Heart left ventricle (tissue), 16 donors: ENCODE data around the gene MAP1A. TPM values are rescaled to one million over a fixed set of nuclear protein-coding genes. Genes with fewer than 3 reads are reported as not detected.

Source experiments
- ATAC-seq, 4 donors: fragments of 200-7000 bp; cut with Tn5 transposase; one replicate each; pipeline ENCODE4 v1.9.1; 2020 to 2022; ENCODE audit warnings: moderate library complexity in 4 of 4, mild to moderate bottlenecking in 3 of 4, moderate number of reproducible peaks in 1 of 4
- DNase-seq, 5 donors: peaks; one replicate each; pipeline ENCODE4 v3.0.0-alpha.2; 2020
- H3K27ac ChIP-seq, 12 donors: fragments of 200-600 bp; sonication (generic) in 4 of 12; one replicate each; pipeline versions ENCODE4 v1.5.0 to v1.8.0; 2016 to 2022; ENCODE audit warnings: mild to moderate bottlenecking in 2 of 12
- H3K27me3 ChIP-seq, 9 donors: fragments of 200-600 bp; sonication (generic) in 2 of 9; one replicate each; pipeline versions ENCODE4 v1.5.1 to v1.8.0; 2016 to 2022; ENCODE audit warnings: mild to moderate bottlenecking in 3 of 9
- H3K36me3 ChIP-seq, 9 donors: fragments of 200-600 bp; sonication (generic) in 2 of 9; one replicate each; pipeline versions ENCODE4 v1.5.0 to v1.8.0; 2018 to 2022; ENCODE audit warnings: mild to moderate bottlenecking in 2 of 9
- H3K4me1 ChIP-seq, 12 donors: fragments of 200-600 bp; sonication (generic) in 4 of 12; one replicate each; pipeline versions ENCODE4 v1.5.0 to v1.8.0; 2016 to 2022; ENCODE audit warnings: mild to moderate bottlenecking in 3 of 12
- H3K4me3 ChIP-seq, 12 donors: fragments of 200-600 bp; sonication (generic) in 4 of 12; one replicate each; pipeline versions ENCODE4 v1.5.0 to v1.8.0; 2017 to 2022; ENCODE audit warnings: mild to moderate bottlenecking in 9 of 12, moderate library complexity in 4 of 12
- H3K9me3 ChIP-seq, 12 donors: fragments of 200-600 bp; sonication (generic) in 4 of 12; one replicate each; pipeline versions ENCODE4 v1.5.0 to v1.8.0; 2016 to 2022; ENCODE audit warnings: mild to moderate bottlenecking in 1 of 12
- CTCF ChIP-seq, 12 donors: fragments of 200-600 bp; sonication (generic) in 4 of 12; IDR thresholded peaks; one replicate each; pipeline versions ENCODE4 v1.5.0 to v1.8.0; 2018 to 2022; ENCODE audit warnings: antibody characterized with exemption in 12 of 12, mild to moderate bottlenecking in 5 of 12
- POLR2A ChIP-seq, 2 donors: fragments of 450-650 bp; IDR thresholded peaks; one replicate each; pipeline ENCODE4 v1.6.1; 2017; ENCODE audit warnings: antibody characterized with exemption in 2 of 2, mild to moderate bottlenecking in 2 of 2, moderate library complexity in 2 of 2
- WGBS, 4 donors: extraction: QIAGEN DNeasy Blood & Tissue Kit in 2 of 4; methylation state at CpG; one replicate each; pipeline versions ENCODE4 v1.1.5 to v1.1.7; 2013 to 2018; 5-methylcytosine and 5-hydroxymethylcytosine counted together
- intact Hi-C, 10 donors: fragments of 100-400 bp; cut with DNase I; formaldehyde crosslinking; loops; one replicate each; pipeline versions ENCODE4 v1.11.1 to v1.14.2; 2022
- polyA plus RNA-seq, 2 donors: library from polyadenylated mRNA; stranded (reverse); fragments of 200-250 nt; gene quantifications; one replicate each; pipeline ENCODE4 v1.2.3, GENCODE V29; 2013
- total RNA-seq, 9 donors: library from RNA; depleted of rRNA in 2 of 9; stranded (reverse); fragments of >200 nt in 2 of 9; fragmentation: NEBNext Ultra II Directional in 3 of 9; extraction: Animal tissue kit (Norgen Biotek cat#: 25700) in 3 of 9; gene quantifications; one replicate each; pipeline versions ENCODE4 v1.1.0 to v1.2.4, GENCODE V29; 2016 to 2023
- donor health status: ischemic (EF 13 %, LVEDD 7.1; RV severe dilation, severe dysfunction).
- donor health status: healthy with polysubstance abuse.
- donor health status: DM: no; HTN: yes; CAD: no.
- donor health status: DM: no; HTN: no; CAD: no.
- donor health status: ischemic (EF 25% LVEDD 6.9; RV normal size, moderate dysfunction).
- donor health status: ischemic (EF 25% LVEDD 5.7; RV mildly dilated, moderate dysfunction).
- donor health status: healthy.
- donor health status: DM: yes; HTN: yes; CAD: no.
- donor health status: ischemic (EF 35%, LVEDD 5.7; RV mildly dilated, moderate dysfunction).
- donor health status: nonischemic (EF 11% LVEDD 7.7; RV severe dilation, severe dysfunction).
- donor health status: DM: yes; HTN: yes; CAD: no.
- donor health status: PGD.
- donor health status: ischemic (EF 29% LVEDD 5.4; RV normal size, mild dysfunction).
- donor health status: nonischemic (EF 23%, LVEDD 6.1; RV moderate dilation, normal function).

The MAP1A gene
- total and polyA plus RNA-seq, 11 donors, result 6.0 to 146 (median 36.8) TPM

- H3K4me1 ChIP-seq, result peaks cover 0 to 33% (median 29%) of the 10 kb centered on the region in 12 donors
- intact Hi-C loops, result loop anchor here in 1 of 10 donors (2.0 kb wide), 1 partner anchor 14 kb away; no protein-coding TSS in a partner anchor
- no peak overlapping the region for H3K4me3 ChIP-seq
- WGBS, 4 donors, result 48 to 63% (median 59%) methylated on average over 1 of the region's 1 CpG
- H3K27ac ChIP-seq, result peak overlapping the region in 10 of 12 donors; percentile 49 to 96 (median 92)
- H3K27me3 ChIP-seq, result no peaks in the 10 kb centered on the region
- ATAC-seq (no peak), DNase-seq (no peak)
- TF ChIP-seq POLR2A (IDR thresholded peaks at IDR 0.05) (no peak), CTCF (IDR thresholded peaks at IDR 0.05) (no peak)
- H3K36me3 ChIP-seq, result no peaks in the 10 kb centered on the region
- no peaks in the 10 kb centered on the region for H3K9me3 ChIP-seq
Observed at GRCh38 chr15:43508421-43508820, 9.0 kb upstream of the MAP1A start.

GRCh38 chr15:43508991-43509659 is 8.3 kb upstream of the MAP1A start:
- 46 to 58% (median 57%) methylated on average over 9 of the region's 9 CpGs for WGBS, 4 donors
- Histone ChIP-seq H3K4me3 (peak overlapping the region in 7 of 12 donors; percentile 54 to 67 (median 64)), H3K9me3 (no peaks in the 10 kb centered on the region), H3K4me1 (peaks cover 0 to 40% (median 30%) of the 10 kb centered on the region in 12 donors), H3K27ac (peak overlapping the region; percentile 86 to 96 (median 92)), H3K36me3 (no peaks in the 10 kb centered on the region), H3K27me3 (no peaks in the 10 kb centered on the region)
- DNase-seq (no peak), ATAC-seq (no peak)
- intact Hi-C loops, result loop anchor here in 1 of 10 donors (2.0 kb wide), 1 partner anchor 14 kb away; no protein-coding TSS in a partner anchor
- TF ChIP-seq CTCF (IDR thresholded peaks at IDR 0.05) (no peak), POLR2A (IDR thresholded peaks at IDR 0.05) (no peak)

GRCh38 chr15:43509660-43510199 is 7.7 kb upstream of the MAP1A start:
- H3K36me3 ChIP-seq, result no peaks in the 10 kb centered on the region
- no peaks in the 10 kb centered on the region for H3K27me3 ChIP-seq
- 26 to 36% (median 30%) methylated on average over 8 of the region's 8 CpGs for WGBS, 4 donors
- ATAC-seq (peak in 1 of 4 donors; percentile 0), DNase-seq (peak in 1 of 5 donors; percentile 50)
- H3K4me1 ChIP-seq, result peaks cover 0 to 46% (median 31%) of the 10 kb centered on the region in 12 donors
- intact Hi-C loops, result loop anchor here in 7 of 10 donors (1.0 to 10.0 kb wide), 5 partner anchors 15 to 67 kb away; partner anchors contain the start of gene TP53BP1 (in 5 of the 7)
- peak overlapping the region in 10 of 12 donors; percentile 44 to 74 (median 63) for H3K4me3 ChIP-seq
- H3K27ac ChIP-seq, result peak overlapping the region; percentile 86 to 96 (median 92)
- TF ChIP-seq POLR2A (IDR thresholded peaks at IDR 0.05) (no peak), CTCF (IDR thresholded peaks at IDR 0.05) (no peak)
- H3K9me3 ChIP-seq, result no peaks in the 10 kb centered on the region
